Neural progenitor cell (in vitro differentiated cells): Measurements from ENCODE around the gene GIMAP6. TPM values are rescaled to one million over a fixed set of nuclear protein-coding genes. Genes with fewer than 3 reads are reported as not detected.

Source experiments
- DNase-seq: peaks from one replicate; pipeline ENCODE4 v3.0.0-alpha.2; 2016; ENCODE audit warnings: low spot score
- H2AFZ ChIP-seq: fragments of 200-600 bp; sonication (generic); replicated peaks from 2 replicates; pipeline ENCODE4 v1.6.1; 2016; ENCODE audit warnings: antibody characterized with exemption
- H3F3A ChIP-seq: fragments of 200-600 bp; sonication (generic); 2 replicates; pipeline ENCODE4 v1.6.1; 2016; ENCODE audit warnings: antibody characterized with exemption, low read depth
- H3K27ac ChIP-seq: fragments of 200-600 bp; sonication (generic); 2 replicates; pipeline ENCODE4 v1.5.1; 2016; ENCODE audit warnings: mild to moderate bottlenecking
- H3K27me3 ChIP-seq: fragments of 200-600 bp; sonication (generic); 2 replicates; pipeline ENCODE4 v1.6.1; 2016; ENCODE audit warnings: mild to moderate bottlenecking, moderate library complexity
- H3K36me3 ChIP-seq: fragments of 200-600 bp; sonication (generic); 2 replicates; pipeline ENCODE4 v1.5.1; 2016
- H3K4me1 ChIP-seq: fragments of 200-600 bp; sonication (generic); 2 replicates; pipeline ENCODE4 v1.6.1; 2016; ENCODE audit warnings: mixed run types
- H3K4me2 ChIP-seq: fragments of 200-600 bp; sonication (generic); 2 replicates; pipeline ENCODE4 v1.6.1; 2016
- H3K4me3 ChIP-seq: fragments of 200-600 bp; sonication (generic); 2 replicates; pipeline ENCODE4 v1.5.1; 2016
- H3K79me2 ChIP-seq: fragments of 200-600 bp; sonication (generic); 2 replicates; pipeline ENCODE4 v1.6.1; 2016; ENCODE audit warnings: low read depth
- H3K9ac ChIP-seq: fragments of 200-600 bp; sonication (generic); 2 replicates; pipeline ENCODE4 v1.6.1; 2016
- H3K9me3 ChIP-seq: fragments of 200-600 bp; sonication (generic); 2 replicates; pipeline ENCODE4 v1.5.1; 2016; ENCODE audit warnings: low read depth
- H4K20me1 ChIP-seq: fragments of 200-600 bp; sonication (generic); 2 replicates; pipeline ENCODE4 v1.6.1; 2016; ENCODE audit warnings: low read depth
- H3K27ac Mint-ChIP-seq: 3 replicates; pipeline ENCODE4 v1.8.0; 2021; ENCODE audit warnings: mixed read lengths
- H3K27me3 Mint-ChIP-seq: 2 replicates; pipeline ENCODE4 v1.8.0; 2022; ENCODE audit warnings: low read depth, mild to moderate bottlenecking, inconsistent platforms, moderate library complexity, mixed read lengths; ENCODE audit not compliant: insufficient read depth
- H3K36me3 Mint-ChIP-seq: 3 replicates; pipeline ENCODE4 v1.8.0; 2021; ENCODE audit warnings: mixed read lengths
- H3K4me1 Mint-ChIP-seq: 3 replicates; pipeline ENCODE4 v1.8.0; 2021; ENCODE audit warnings: mixed read lengths
- H3K4me3 Mint-ChIP-seq: 3 replicates; pipeline ENCODE4 v1.8.0; 2021; ENCODE audit warnings: mild to moderate bottlenecking, moderate library complexity, mixed read lengths
- H3K9me3 Mint-ChIP-seq: 3 replicates; pipeline ENCODE4 v1.8.0; 2020; ENCODE audit warnings: mixed read lengths
- CTCF ChIP-seq: fragments of 200-600 bp; sonication (generic); IDR thresholded peaks from 2 replicates; pipeline ENCODE4 v1.5.1; 2017; ENCODE audit warnings: antibody characterized with exemption, mild to moderate bottlenecking
- EZH2 ChIP-seq: fragments of 200-600 bp; sonication (generic); IDR thresholded peaks from 2 replicates; pipeline ENCODE4 v1.6.1; 2017; ENCODE audit warnings: antibody characterized with exemption, mild to moderate bottlenecking, moderate library complexity
- EZH2phosphoT487 ChIP-seq: fragments of 200-600 bp; sonication (generic); IDR thresholded peaks from 2 replicates; pipeline ENCODE4 v1.6.1; 2017; ENCODE audit warnings: antibody characterized with exemption
- total RNA-seq: library from RNA; depleted of rRNA; stranded (reverse); fragments of >200 nt; gene quantifications from 2 replicates; pipeline ENCODE4 v1.2.3, GENCODE V29; 2015; ENCODE audit warnings: low replicate concordance

GIMAP6 gene
- total RNA-seq, 1 donor from 2014 or later = not detected

GRCh38 chr7:150586785-150587152 lies 45.4 kb downstream of the GIMAP6 start:
- TF ChIP-seq EZH2phosphoT487 (no peak), CTCF (no peak), EZH2 (no peak)
- H3K4me2 ChIP-seq = no peak overlapping the region
- Mint-ChIP-seq H3K9me3 (peaks cover 8% of the 10 kb centered on the region), H3K27me3 (peaks cover 5% of the 10 kb centered on the region), H3K36me3 (no peaks in the 10 kb centered on the region), H3K4me1 (no peaks in the 10 kb centered on the region), H3K27ac (no peak overlapping the region), H3K4me3 (no peak overlapping the region)
- DNase-seq = no peak
- no peak overlapping the region for H3K9ac ChIP-seq
- H3K36me3 ChIP-seq = no peaks in the 10 kb centered on the region
- no peaks in the 10 kb centered on the region for H4K20me1 ChIP-seq
- H3K9me3 ChIP-seq = no peaks in the 10 kb centered on the region
- no peaks in the 10 kb centered on the region for H3K79me2 ChIP-seq
- H3K27ac ChIP-seq = no peak overlapping the region
- H3K4me3 ChIP-seq = no peak overlapping the region
- no peak overlapping the region for H2AFZ ChIP-seq
- H3K27me3 ChIP-seq = peaks cover 3% of the 10 kb centered on the region
- no peaks in the 10 kb centered on the region for H3K4me1 ChIP-seq
- H3F3A ChIP-seq = no peaks in the 10 kb centered on the region

- Mint-ChIP-seq H3K27me3 (peaks cover 5% of the 10 kb centered on the region), H3K27ac (no peak overlapping the region), H3K4me1 (no peaks in the 10 kb centered on the region), H3K36me3 (no peaks in the 10 kb centered on the region), H3K9me3 (peaks cover 6% of the 10 kb centered on the region), H3K4me3 (no peak overlapping the region)
- no peak overlapping the region for H3K9ac ChIP-seq
- H3K4me1 ChIP-seq = no peaks in the 10 kb centered on the region
- no peaks in the 10 kb centered on the region for H3F3A ChIP-seq
- DNase-seq = no peak
- no peaks in the 10 kb centered on the region for H3K36me3 ChIP-seq
- H2AFZ ChIP-seq = no peak overlapping the region
- H3K9me3 ChIP-seq = no peaks in the 10 kb centered on the region
- no peaks in the 10 kb centered on the region for H3K79me2 ChIP-seq
- H3K4me2 ChIP-seq = no peak overlapping the region
- no peaks in the 10 kb centered on the region for H4K20me1 ChIP-seq
- no peak overlapping the region for H3K4me3 ChIP-seq
- H3K27me3 ChIP-seq = no peaks in the 10 kb centered on the region
- no peak overlapping the region for H3K27ac ChIP-seq
- no peak for TF ChIP-seq CTCF
- no peak for TF ChIP-seq EZH2
- TF ChIP-seq EZH2phosphoT487 = no peak
Observed at GRCh38 chr7:150586068-150586784, 46.0 kb downstream of the GIMAP6 start.

- Histone ChIP-seq H3K9me3 (no peaks in the 10 kb centered on the region), H3F3A (no peaks in the 10 kb centered on the region), H2AFZ (no peak overlapping the region), H3K36me3 (no peaks in the 10 kb centered on the region), H3K27me3 (no peaks in the 10 kb centered on the region), H4K20me1 (no peaks in the 10 kb centered on the region), H3K4me1 (no peaks in the 10 kb centered on the region), H3K79me2 (no peaks in the 10 kb centered on the region), H3K27ac (no peak overlapping the region), H3K4me2 (no peak overlapping the region), H3K4me3 (no peak overlapping the region), H3K9ac (no peak overlapping the region)
- Mint-ChIP-seq H3K4me1 (no peaks in the 10 kb centered on the region), H3K4me3 (no peak overlapping the region), H3K27me3 (peaks cover 5% of the 10 kb centered on the region), H3K27ac (no peak overlapping the region), H3K36me3 (no peaks in the 10 kb centered on the region), H3K9me3 (peaks cover 10% of the 10 kb centered on the region)
- DNase-seq = no peak
- TF ChIP-seq CTCF = no peak
- TF ChIP-seq EZH2 = no peak
- TF ChIP-seq EZH2phosphoT487 = no peak
Observed at GRCh38 chr7:150585199-150585598, 47.0 kb downstream of the GIMAP6 start.
